Measurements from ENCODE around the gene KCNIP4. TPM values are rescaled to one million over a fixed set of nuclear protein-coding genes. Genes with fewer than 3 reads are reported as not detected.

The KCNIP4 gene
- total and polyA plus RNA-seq, 12 donors, result 0.44 to 4.1 (median 1.6) TPM

- Histone ChIP-seq H3K9me3 (replicated peaks in 1 of 3) (no peaks in the 10 kb centered on the region), H3K27ac (no peak overlapping the region), H3K27me3 (no peaks in the 10 kb centered on the region), H3K4me3 (no peak overlapping the region), H3K36me3 (replicated peaks in 1 of 2) (no peaks in the 10 kb centered on the region), H3K4me1 (replicated peaks in 1 of 2) (no peaks in the 10 kb centered on the region)
- intact Hi-C loops (cut with DNase I), result no loop called here
- TF ChIP-seq CTCF (IDR thresholded peaks at IDR 0.05) (no peak), POLR2A (IDR thresholded peaks at IDR 0.05) (no peak)
- 53 to 74% (median 68%) methylated on average over 1 of the region's 1 CpG for WGBS, 4 donors
- DNase-seq, result no peak
These were observed 771.5 kb downstream of the KCNIP4 start for GRCh38 chr4:21177092-21177491.

- Histone ChIP-seq H3K27me3 (no peaks in the 10 kb centered on the region), H3K36me3 (replicated peaks in 1 of 2) (no peaks in the 10 kb centered on the region), H3K9me3 (replicated peaks in 1 of 3) (no peaks in the 10 kb centered on the region), H3K4me1 (replicated peaks in 1 of 2) (no peaks in the 10 kb centered on the region), H3K27ac (no peak overlapping the region), H3K4me3 (no peak overlapping the region)
- no peak for DNase-seq
- TF ChIP-seq CTCF (IDR thresholded peaks at IDR 0.05), result no peak
- no peak for TF ChIP-seq POLR2A (IDR thresholded peaks at IDR 0.05)
- intact Hi-C loops (cut with DNase I), result no loop called here
- 6 to 20% (median 10%) methylated on average over 1 of the region's 1 CpG for WGBS, 4 donors
These were observed 780.9 kb downstream of the KCNIP4 start for GRCh38 chr4:21167711-21168110.

- DNase-seq, result no peak
- TF ChIP-seq CTCF (IDR thresholded peaks at IDR 0.05), result no peak
- TF ChIP-seq POLR2A (IDR thresholded peaks at IDR 0.05), result no peak
- 48 to 59% (median 51%) methylated on average over 4 of the region's 4 CpGs for WGBS, 4 donors
These were observed 793.2 kb downstream of the KCNIP4 start for GRCh38 chr4:21155367-21155766.

GRCh38 chr4:21139327-21139726 is 809.2 kb downstream of the KCNIP4 start:
- H3K4me1 ChIP-seq (replicated peaks in 1 of 2), result no peaks in the 10 kb centered on the region
- no peaks in the 10 kb centered on the region for H3K9me3 ChIP-seq (replicated peaks in 1 of 3)
- no peak overlapping the region for H3K4me3 ChIP-seq
- intact Hi-C loops (cut with DNase I), result loop anchor here in 1 of 2 donors (10.0 kb wide), 1 partner anchor 365 kb away; no protein-coding TSS in a partner anchor
- no peak for DNase-seq
- H3K27ac ChIP-seq, result no peak overlapping the region
- no peaks in the 10 kb centered on the region for H3K36me3 ChIP-seq (replicated peaks in 1 of 2)
- H3K27me3 ChIP-seq, result no peaks in the 10 kb centered on the region
- TF ChIP-seq POLR2A (IDR thresholded peaks at IDR 0.05) (no peak), CTCF (IDR thresholded peaks at IDR 0.05) (no peak)
- WGBS, 4 donors, result 60 to 70% (median 66%) methylated on average over 4 of the region's 4 CpGs

More at GRCh38 chr4:21155367-21155766, 793.2 kb downstream of the KCNIP4 start:
- Histone ChIP-seq H3K36me3 (replicated peaks in 1 of 2) (no peaks in the 10 kb centered on the region), H3K27ac (no peak overlapping the region), H3K27me3 (no peaks in the 10 kb centered on the region), H3K4me1 (replicated peaks in 1 of 2) (no peaks in the 10 kb centered on the region), H3K4me3 (no peak overlapping the region), H3K9me3 (replicated peaks in 1 of 3) (no peaks in the 10 kb centered on the region)
- intact Hi-C loops (cut with DNase I), result no loop called here
